ENCODE results near the gene PGR.

The PGR gene

GRCh38 chr11:101009690-101010055 lies 119.9 kb downstream of the PGR start:
- Histone ChIP-seq H3K36me3 (ENCODE audit: insufficient read depth, low read length) (no peaks in the 10 kb centered on the region), H3K9ac (ENCODE audit: low read depth, low read length) (no peak overlapping the region), H3K27ac (ENCODE audit: low read depth, low read length) (no peak overlapping the region), H3K27me3 (ENCODE audit: insufficient read depth, low read length) (no peaks in the 10 kb centered on the region), H3K9me3 (ENCODE audit: insufficient read depth, low read depth, low read length) (no peaks in the 10 kb centered on the region), H3K4me1 (ENCODE audit: insufficient read depth, low read length) (peaks cover 8% of the 10 kb centered on the region; the same call in 1 of the 2 replicates), H3K4me3 (ENCODE audit: low read length) (no peak overlapping the region)
- 88% methylated on average over 1 of the region's 2 CpGs for WGBS

- peaks cover 8% of the 10 kb centered on the region; the same call in 1 of the 2 replicates for H3K4me1 ChIP-seq (ENCODE audit: insufficient read depth, low read length)
- WGBS, result 85% methylated on average over 1 of the region's 1 CpG
- H3K36me3 ChIP-seq (ENCODE audit: insufficient read depth, low read length), result no peaks in the 10 kb centered on the region
- no peak overlapping the region for H3K4me3 ChIP-seq (ENCODE audit: low read length)
- H3K27ac ChIP-seq (ENCODE audit: low read depth, low read length), result no peak overlapping the region
- no peaks in the 10 kb centered on the region for H3K9me3 ChIP-seq (ENCODE audit: insufficient read depth, low read depth, low read length)
- no peak overlapping the region for H3K9ac ChIP-seq (ENCODE audit: low read depth, low read length)
- no peaks in the 10 kb centered on the region for H3K27me3 ChIP-seq (ENCODE audit: insufficient read depth, low read length)
Observed at GRCh38 chr11:101008961-101009689, 120.5 kb downstream of the PGR start.

- no peaks in the 10 kb centered on the region for H3K9me3 ChIP-seq (ENCODE audit: insufficient read depth, low read depth, low read length)
- H3K4me3 ChIP-seq (ENCODE audit: low read length), result no peak overlapping the region
- H3K36me3 ChIP-seq (ENCODE audit: insufficient read depth, low read length), result no peaks in the 10 kb centered on the region
- no peaks in the 10 kb centered on the region for H3K27me3 ChIP-seq (ENCODE audit: insufficient read depth, low read length)
- 0 out of 2 replicates have a peak, but pooled peaks cover 5% of the 10 kb centered on the region for H3K4me1 ChIP-seq (ENCODE audit: insufficient read depth, low read length)
- H3K27ac ChIP-seq (ENCODE audit: low read depth, low read length), result no peak overlapping the region
- no peak overlapping the region for H3K9ac ChIP-seq (ENCODE audit: low read depth, low read length)
- WGBS, result 86% methylated on average over 4 of the region's 4 CpGs
Observed at GRCh38 chr11:101003468-101003867, 126.1 kb downstream of the PGR start.

GRCh38 chr11:100999756-101000155 lies 129.9 kb downstream of the PGR start:
- H3K36me3 ChIP-seq (ENCODE audit: insufficient read depth, low read length), result no peaks in the 10 kb centered on the region
- H3K4me1 ChIP-seq (ENCODE audit: insufficient read depth, low read length), result 0 out of 2 replicates have a peak, but pooled peaks cover 5% of the 10 kb centered on the region
- no peaks in the 10 kb centered on the region for H3K27me3 ChIP-seq (ENCODE audit: insufficient read depth, low read length)
- no peak overlapping the region for H3K4me3 ChIP-seq (ENCODE audit: low read length)
- H3K9me3 ChIP-seq (ENCODE audit: insufficient read depth, low read depth, low read length), result no peaks in the 10 kb centered on the region
- WGBS, result 90% methylated on average over 1 of the region's 1 CpG
- H3K9ac ChIP-seq (ENCODE audit: low read depth, low read length), result no peak overlapping the region
- no peak overlapping the region for H3K27ac ChIP-seq (ENCODE audit: low read depth, low read length)

GRCh38 chr11:100994966-100995365 lies 134.6 kb downstream of the PGR start:
- H3K36me3 ChIP-seq (ENCODE audit: insufficient read depth, low read length), result peaks cover 5% of the 10 kb centered on the region; the same call in 1 of the 2 replicates
- no peak overlapping the region for H3K9ac ChIP-seq (ENCODE audit: low read depth, low read length)
- no peak overlapping the region for H3K4me3 ChIP-seq (ENCODE audit: low read length)
- no peaks in the 10 kb centered on the region for H3K9me3 ChIP-seq (ENCODE audit: insufficient read depth, low read depth, low read length)
- 100% methylated on average over 2 of the region's 2 CpGs for WGBS
- H3K27ac ChIP-seq (ENCODE audit: low read depth, low read length), result no peak overlapping the region
- H3K27me3 ChIP-seq (ENCODE audit: insufficient read depth, low read length), result no peaks in the 10 kb centered on the region
- 0 out of 2 replicates have a peak, but pooled peaks cover 5% of the 10 kb centered on the region for H3K4me1 ChIP-seq (ENCODE audit: insufficient read depth, low read length)

GRCh38 chr11:100991541-100991940 lies 138.1 kb downstream of the PGR start:
- WGBS, result 98% methylated on average over 2 of the region's 2 CpGs
- no peaks in the 10 kb centered on the region for H3K9me3 ChIP-seq (ENCODE audit: insufficient read depth, low read depth, low read length)
- H3K27me3 ChIP-seq (ENCODE audit: insufficient read depth, low read length), result no peaks in the 10 kb centered on the region
- H3K4me1 ChIP-seq (ENCODE audit: insufficient read depth, low read length), result no peaks in the 10 kb centered on the region
- no peak overlapping the region for H3K27ac ChIP-seq (ENCODE audit: low read depth, low read length)
- H3K9ac ChIP-seq (ENCODE audit: low read depth, low read length), result no peak overlapping the region
- peaks cover 9% of the 10 kb centered on the region; the same call in 1 of the 2 replicates for H3K36me3 ChIP-seq (ENCODE audit: insufficient read depth, low read length)
- no peak overlapping the region for H3K4me3 ChIP-seq (ENCODE audit: low read length)

DNA sequence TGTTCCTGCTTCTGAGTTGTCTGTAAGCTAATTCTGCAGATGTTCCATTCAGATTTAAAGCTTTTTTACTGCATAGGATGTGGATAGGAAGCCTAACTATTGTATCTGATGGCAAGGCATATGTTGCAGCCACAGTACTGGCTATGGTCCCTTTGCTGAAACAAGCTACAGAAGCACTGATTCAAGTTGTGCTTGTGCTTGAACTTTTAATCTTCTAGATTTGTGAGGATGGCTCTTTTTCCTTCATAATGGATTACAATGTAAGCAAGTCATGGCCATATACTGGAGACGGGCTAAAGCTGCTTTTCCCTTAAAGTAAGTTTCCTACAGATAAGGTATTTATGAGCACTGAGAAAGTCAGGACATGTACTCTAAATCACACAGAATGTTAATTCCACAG lies 138.7 kb downstream of the PGR start:
- Histone ChIP-seq H3K27me3 (ENCODE audit: insufficient read depth, low read length) (no peaks in the 10 kb centered on the region), H3K27ac (ENCODE audit: low read depth, low read length) (no peak overlapping the region), H3K9me3 (ENCODE audit: insufficient read depth, low read depth, low read length) (no peaks in the 10 kb centered on the region), H3K9ac (ENCODE audit: low read depth, low read length) (no peak overlapping the region), H3K4me3 (ENCODE audit: low read length) (no peak overlapping the region), H3K4me1 (ENCODE audit: insufficient read depth, low read length) (no peaks in the 10 kb centered on the region), H3K36me3 (ENCODE audit: insufficient read depth, low read length) (peaks cover 9% of the 10 kb centered on the region; the same call in 1 of the 2 replicates)
- no CpG with 5 or more reads among the region's 1 CpG for WGBS

DNA sequence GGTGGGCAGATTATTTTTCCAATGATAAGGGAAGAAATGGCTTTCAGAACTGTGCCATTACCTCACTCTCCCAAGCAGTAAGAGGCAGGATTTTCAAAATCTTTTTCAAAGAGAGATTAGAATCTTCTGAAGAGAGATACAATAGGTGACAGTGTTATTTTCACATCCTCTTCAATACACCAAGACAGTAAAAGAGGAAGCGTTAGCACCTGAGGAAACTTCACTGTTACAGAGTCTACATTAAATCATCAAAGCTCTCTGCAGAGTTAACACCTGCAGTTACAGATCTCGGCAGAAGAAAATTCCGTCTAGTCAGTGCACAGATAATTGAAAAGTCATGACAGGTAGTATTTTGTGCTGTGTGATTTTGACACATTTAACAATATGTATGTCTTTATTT lies 144.9 kb downstream of the PGR start:
- peaks cover 1% of the 10 kb centered on the region for H3K27me3 ChIP-seq (ENCODE audit: insufficient read depth, low read length)
- H3K9ac ChIP-seq (ENCODE audit: low read depth, low read length), result no peak overlapping the region
- no peak overlapping the region for H3K4me3 ChIP-seq (ENCODE audit: low read length)
- H3K27ac ChIP-seq (ENCODE audit: low read depth, low read length), result no peak overlapping the region
- no peaks in the 10 kb centered on the region for H3K9me3 ChIP-seq (ENCODE audit: insufficient read depth, low read depth, low read length)
- no peaks in the 10 kb centered on the region for H3K4me1 ChIP-seq (ENCODE audit: insufficient read depth, low read length)
- 92% methylated on average over 3 of the region's 3 CpGs for WGBS
- H3K36me3 ChIP-seq (ENCODE audit: insufficient read depth, low read length), result peaks cover 7% of the 10 kb centered on the region

DNA sequence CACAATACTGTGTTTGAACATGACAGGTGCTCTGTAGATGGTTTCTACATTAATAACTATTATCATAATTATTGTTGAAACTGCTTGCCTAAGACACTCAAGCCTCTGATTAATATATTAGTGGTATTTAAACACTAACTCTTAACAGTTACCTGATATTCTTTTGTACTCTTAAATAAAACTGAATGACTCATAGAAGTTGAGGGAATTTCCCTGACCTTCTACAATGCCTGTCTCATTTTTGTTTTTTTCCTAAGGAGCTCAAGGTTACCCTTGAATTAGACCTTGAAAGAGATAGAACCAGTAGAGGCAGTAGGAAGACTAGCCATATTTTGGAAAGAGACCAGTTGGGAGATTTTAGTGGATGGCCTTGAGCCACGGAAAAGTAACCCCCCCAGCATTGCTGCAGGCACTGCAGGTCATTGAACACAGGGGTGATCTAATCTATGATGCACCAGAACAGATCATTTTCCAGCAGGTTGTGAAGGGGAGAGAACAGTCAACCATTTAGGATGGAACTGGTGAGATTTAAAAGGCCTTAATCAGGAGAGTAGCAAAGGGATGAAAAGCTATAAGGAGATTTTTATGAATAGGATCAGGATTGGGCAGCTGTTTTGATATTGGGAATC lies 148.3 kb downstream of the PGR start:
- peaks cover 10% of the 10 kb centered on the region for H3K4me1 ChIP-seq (ENCODE audit: insufficient read depth, low read length)
- H3K27ac ChIP-seq (ENCODE audit: low read depth, low read length), result no peak overlapping the region
- H3K9me3 ChIP-seq (ENCODE audit: insufficient read depth, low read depth, low read length), result no peaks in the 10 kb centered on the region
- H3K27me3 ChIP-seq (ENCODE audit: insufficient read depth, low read length), result peaks cover 30% of the 10 kb centered on the region
- H3K4me3 ChIP-seq (ENCODE audit: low read length), result no peak overlapping the region
- 86% methylated on average over 1 of the region's 1 CpG for WGBS
- H3K9ac ChIP-seq (ENCODE audit: low read depth, low read length), result no peak overlapping the region
- peaks cover 18% of the 10 kb centered on the region for H3K36me3 ChIP-seq (ENCODE audit: insufficient read depth, low read length)

- no peaks in the 10 kb centered on the region for H3K9me3 ChIP-seq (ENCODE audit: insufficient read depth, low read depth, low read length)
- H3K27me3 ChIP-seq (ENCODE audit: insufficient read depth, low read length), result peaks cover 39% of the 10 kb centered on the region
- peaks cover 10% of the 10 kb centered on the region for H3K4me1 ChIP-seq (ENCODE audit: insufficient read depth, low read length)
- no peak overlapping the region for H3K27ac ChIP-seq (ENCODE audit: low read depth, low read length)
- no peak overlapping the region for H3K4me3 ChIP-seq (ENCODE audit: low read length)
- 69% methylated on average over 2 of the region's 3 CpGs for WGBS
- H3K9ac ChIP-seq (ENCODE audit: low read depth, low read length), result no peak overlapping the region
- peaks cover 29% of the 10 kb centered on the region for H3K36me3 ChIP-seq (ENCODE audit: insufficient read depth, low read length)
Observed at GRCh38 chr11:100980156-100980555, 149.5 kb downstream of the PGR start.
